Measurements from ENCODE around the gene PKHD1.

GRCh38 chr6:51949526-51949925 lies 137.9 kb downstream of the PKHD1 start:
- TF ChIP-seq RAD21 (IDR thresholded peaks at IDR 0.05; ENCODE audit: low read depth): no peak
- TF ChIP-seq EP300 (IDR thresholded peaks at IDR 0.05; ENCODE audit: borderline replicate concordance): no peak
- no peak for TF ChIP-seq REST (IDR thresholded peaks at IDR 0.05; ENCODE audit: low read depth)
- TF ChIP-seq CEBPB (IDR thresholded peaks at IDR 0.05): no peak

Data from Ishikawa (cell line).